ENCODE results near the gene SMAD6. TPM values are rescaled to one million over a fixed set of nuclear protein-coding genes. Genes with fewer than 3 reads are reported as not detected.

SMAD6 gene
- total RNA-seq, 1 donor from 2014 or later = 14.6 TPM

GRCh38 chr15:66789029-66790025 is 87.3 kb downstream of the SMAD6 start:
- no peaks in the 10 kb centered on the region for H3K27me3 Mint-ChIP-seq (ENCODE audit: unreplicated experiment)

GRCh38 chr15:66795851-66796250 is 93.8 kb downstream of the SMAD6 start:
- Mint-ChIP-seq H3K4me1 (ENCODE audit: unreplicated experiment) (peaks cover 25% of the 10 kb centered on the region), H3K4me3 (ENCODE audit: unreplicated experiment) (no peak overlapping the region), H3K27me3 (ENCODE audit: unreplicated experiment) (no peaks in the 10 kb centered on the region), H3K36me3 (ENCODE audit: unreplicated experiment) (no peaks in the 10 kb centered on the region), H3K9me3 (ENCODE audit: unreplicated experiment) (no peaks in the 10 kb centered on the region), H3K27ac (ENCODE audit: unreplicated experiment) (no peak overlapping the region)
- no peak for DNase-seq (ENCODE audit: extremely low spot score, unreplicated experiment)
- no peak for TF ChIP-seq CTCF (IDR thresholded peaks at IDR 0.05)

More at GRCh38 chr15:66789029-66790025, 87.3 kb downstream of the SMAD6 start:
- Mint-ChIP-seq H3K4me1 (ENCODE audit: unreplicated experiment) (peaks cover 48% of the 10 kb centered on the region), H3K9me3 (ENCODE audit: unreplicated experiment) (no peaks in the 10 kb centered on the region), H3K27ac (ENCODE audit: unreplicated experiment) (peak overlapping the region; percentile 86), H3K4me3 (ENCODE audit: unreplicated experiment) (no peak overlapping the region), H3K36me3 (ENCODE audit: unreplicated experiment) (no peaks in the 10 kb centered on the region)
- peak; percentile 61 for TF ChIP-seq CTCF (IDR thresholded peaks at IDR 0.05)
- DNase-seq (ENCODE audit: extremely low spot score, unreplicated experiment) = no peak

- H3K27ac Mint-ChIP-seq (ENCODE audit: unreplicated experiment) = no peak overlapping the region
These were observed 94.3 kb downstream of the SMAD6 start for GRCh38 chr15:66796343-66796742.

GRCh38 chr15:66797921-66798320 is 95.9 kb downstream of the SMAD6 start:
- no peaks in the 10 kb centered on the region for H3K27me3 Mint-ChIP-seq (ENCODE audit: unreplicated experiment)
- no peaks in the 10 kb centered on the region for H3K9me3 Mint-ChIP-seq (ENCODE audit: unreplicated experiment)
- peaks cover 45% of the 10 kb centered on the region for H3K4me1 Mint-ChIP-seq (ENCODE audit: unreplicated experiment)
- no peak for TF ChIP-seq CTCF (IDR thresholded peaks at IDR 0.05)
- H3K36me3 Mint-ChIP-seq (ENCODE audit: unreplicated experiment) = no peaks in the 10 kb centered on the region
- H3K27ac Mint-ChIP-seq (ENCODE audit: unreplicated experiment) = peak overlapping the region; percentile 88
- no peak for DNase-seq (ENCODE audit: extremely low spot score, unreplicated experiment)
- H3K4me3 Mint-ChIP-seq (ENCODE audit: unreplicated experiment) = no peak overlapping the region

More at GRCh38 chr15:66796343-66796742, 94.3 kb downstream of the SMAD6 start:
- Mint-ChIP-seq H3K9me3 (ENCODE audit: unreplicated experiment) (no peaks in the 10 kb centered on the region), H3K36me3 (ENCODE audit: unreplicated experiment) (no peaks in the 10 kb centered on the region), H3K27me3 (ENCODE audit: unreplicated experiment) (no peaks in the 10 kb centered on the region), H3K4me3 (ENCODE audit: unreplicated experiment) (no peak overlapping the region), H3K4me1 (ENCODE audit: unreplicated experiment) (peaks cover 29% of the 10 kb centered on the region)
- DNase-seq (ENCODE audit: extremely low spot score, unreplicated experiment) = no peak
- no peak for TF ChIP-seq CTCF (IDR thresholded peaks at IDR 0.05)

- no peak for TF ChIP-seq CTCF (IDR thresholded peaks at IDR 0.05)
- H3K27ac Mint-ChIP-seq (ENCODE audit: unreplicated experiment) = peak overlapping the region; percentile 88
- peaks cover 51% of the 10 kb centered on the region for H3K4me1 Mint-ChIP-seq (ENCODE audit: unreplicated experiment)
- no peak overlapping the region for H3K4me3 Mint-ChIP-seq (ENCODE audit: unreplicated experiment)
- no peaks in the 10 kb centered on the region for H3K36me3 Mint-ChIP-seq (ENCODE audit: unreplicated experiment)
- no peaks in the 10 kb centered on the region for H3K9me3 Mint-ChIP-seq (ENCODE audit: unreplicated experiment)
- H3K27me3 Mint-ChIP-seq (ENCODE audit: unreplicated experiment) = no peaks in the 10 kb centered on the region
- no peak for DNase-seq (ENCODE audit: extremely low spot score, unreplicated experiment)
These were observed 96.5 kb downstream of the SMAD6 start for GRCh38 chr15:66798426-66799061.
